Measurements from ENCODE around the gene SYNE1. TPM values are rescaled to one million over a fixed set of nuclear protein-coding genes. Genes with fewer than 3 reads are reported as not detected.

Gene SYNE1
- total and polyA plus RNA-seq, 10 donors: 27.8 to 336 (median 247) TPM

- Histone ChIP-seq H3K27me3 (replicated peaks in 1 of 7) (no peaks in the 10 kb centered on the region), H3K4me3 (no peak overlapping the region), H3K4me1 (peaks cover 0 to 17% (median 0%) of the 10 kb centered on the region in 6 donors), H3K36me3 (peaks cover 3 to 100% (median 68%) of the 10 kb centered on the region in 6 donors), H3K27ac (no peak overlapping the region), H3K9me3 (no peaks in the 10 kb centered on the region)
- 73 to 96% (median 85%) methylated on average over 4 of the region's 4 CpGs for WGBS, 5 donors
- DNase-seq: no peak
- intact Hi-C loops (cut with DNase I; ENCODE audit: low total_unique reads): no loop called here
- no peak for TF ChIP-seq POLR2AphosphoS5 (IDR thresholded peaks at IDR 0.05)
- no peak for TF ChIP-seq POLR2A (IDR thresholded peaks at IDR 0.05)
- no peak for TF ChIP-seq CTCF (IDR thresholded peaks at IDR 0.05 in 8 of 11, conservative IDR thresholded peaks at IDR 0.05 in 3 of 11)
These were observed 407.8 kb downstream of the SYNE1 start for GRCh38 chr6:152229330-152229729.

- peaks cover 3 to 28% (median 23%) of the 10 kb centered on the region in 8 donors for H3K9me3 ChIP-seq
- 89 to 97% (median 94%) methylated on average over 2 of the region's 2 CpGs for WGBS, 5 donors
- no peaks in the 10 kb centered on the region for H3K4me1 ChIP-seq
- H3K36me3 ChIP-seq: peaks cover 12 to 100% (median 74%) of the 10 kb centered on the region in 6 donors
- TF ChIP-seq CTCF (IDR thresholded peaks at IDR 0.05 in 8 of 11, conservative IDR thresholded peaks at IDR 0.05 in 3 of 11) (no peak), POLR2A (IDR thresholded peaks at IDR 0.05) (no peak), POLR2AphosphoS5 (IDR thresholded peaks at IDR 0.05) (no peak)
- H3K27me3 ChIP-seq (replicated peaks in 1 of 7): no peaks in the 10 kb centered on the region
- intact Hi-C loops (cut with DNase I; ENCODE audit: low total_unique reads): no loop called here
- no peak overlapping the region for H3K27ac ChIP-seq
- DNase-seq: no peak
- H3K4me3 ChIP-seq: no peak overlapping the region
These were observed 411.0 kb downstream of the SYNE1 start for GRCh38 chr6:152226119-152226518.

- no peak overlapping the region for H3K4me3 ChIP-seq
- peaks cover 3 to 28% (median 23%) of the 10 kb centered on the region in 8 donors for H3K9me3 ChIP-seq
- TF ChIP-seq CTCF (IDR thresholded peaks at IDR 0.05 in 8 of 11, conservative IDR thresholded peaks at IDR 0.05 in 3 of 11): no peak
- no peak for TF ChIP-seq POLR2AphosphoS5 (IDR thresholded peaks at IDR 0.05)
- TF ChIP-seq POLR2A (IDR thresholded peaks at IDR 0.05): no peak
- H3K4me1 ChIP-seq: no peaks in the 10 kb centered on the region
- no peak overlapping the region for H3K27ac ChIP-seq
- intact Hi-C loops (cut with DNase I; ENCODE audit: low total_unique reads): no loop called here
- H3K27me3 ChIP-seq (replicated peaks in 1 of 7): no peaks in the 10 kb centered on the region
- H3K36me3 ChIP-seq: peaks cover 12 to 100% (median 74%) of the 10 kb centered on the region in 6 donors
- no peak for DNase-seq
- WGBS, 5 donors: 85 to 96% (median 93%) methylated on average over 7 of the region's 7 CpGs
These were observed 411.8 kb downstream of the SYNE1 start for GRCh38 chr6:152225241-152225934.

GRCh38 chr6:152223636-152224035, 413.5 kb downstream of the SYNE1 start:
- DNase-seq: no peak
- Histone ChIP-seq H3K4me1 (no peaks in the 10 kb centered on the region), H3K36me3 (peaks cover 9 to 100% (median 74%) of the 10 kb centered on the region in 6 donors), H3K27me3 (replicated peaks in 1 of 7) (no peaks in the 10 kb centered on the region), H3K27ac (no peak overlapping the region), H3K9me3 (peaks cover 3 to 28% (median 23%) of the 10 kb centered on the region in 8 donors), H3K4me3 (no peak overlapping the region)
- TF ChIP-seq POLR2AphosphoS5 (IDR thresholded peaks at IDR 0.05) (no peak), POLR2A (IDR thresholded peaks at IDR 0.05) (no peak), CTCF (IDR thresholded peaks at IDR 0.05 in 8 of 11, conservative IDR thresholded peaks at IDR 0.05 in 3 of 11) (no peak)
- intact Hi-C loops (cut with DNase I; ENCODE audit: low total_unique reads): no loop called here
- 89 to 96% (median 91%) methylated on average over 3 of the region's 3 CpGs for WGBS, 5 donors
